ENCODE measurements around the gene CA10.

DNA sequence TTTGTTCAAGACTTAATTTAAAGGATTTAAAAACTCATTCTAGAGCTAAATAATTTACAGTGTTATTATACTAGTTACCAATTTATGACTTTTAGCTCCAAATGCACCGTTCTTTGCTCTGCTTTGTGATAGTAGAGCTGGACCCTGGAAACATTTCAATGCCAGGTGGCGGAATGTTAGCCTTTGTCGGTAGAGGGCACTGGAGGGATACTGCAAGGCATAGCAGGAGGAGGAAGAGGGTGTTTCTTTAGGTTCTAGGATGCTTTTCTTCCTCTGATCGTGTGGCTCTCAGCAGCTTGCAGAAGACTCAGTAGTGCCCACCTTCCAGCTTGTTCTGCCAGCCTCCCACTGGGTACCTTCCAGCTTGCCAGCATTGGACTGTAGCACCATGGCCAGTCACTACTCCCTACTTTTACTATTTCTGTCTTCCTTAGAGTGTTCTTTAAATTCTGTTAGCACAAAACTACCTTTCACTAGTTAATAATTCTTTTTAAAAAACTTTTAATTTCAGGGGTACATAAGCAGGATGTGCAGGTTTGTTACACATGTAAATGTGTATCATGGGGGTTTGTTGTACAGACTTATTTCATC is 572.9 kb downstream of the CA10 start:
- TF ChIP-seq KAT7 (CRISPR knock-in tag; IDR thresholded peaks at IDR 0.05; ENCODE audit: borderline replicate concordance) (no peak), POLR2A (conservative IDR thresholded peaks at IDR 0.05) (no peak), GATAD2B (IDR thresholded peaks at IDR 0.05; ENCODE audit: borderline replicate concordance) (no peak), HCFC1 (IDR thresholded peaks at IDR 0.05; ENCODE audit: low read depth, low read length) (no peak), SAP30 (IDR thresholded peaks at IDR 0.05; ENCODE audit: borderline replicate concordance, insufficient read depth, low read depth, low read length, poor library complexity, severe bottlenecking) (no peak), DLX4 (CRISPR knock-in tag; IDR thresholded peaks at IDR 0.05) (no peak), CTCF (IDR thresholded peaks at IDR 0.05 in 2 of 3, conservative IDR thresholded peaks at IDR 0.05 in 1 of 3; ENCODE audit: insufficient read depth in 2 of 3, low read depth in 1 of 3, low read length in 3 of 3) (peak; percentile 31 to 37 (median 34); a peak in 3 of 6 replicates), ZNF311 (CRISPR knock-in tag; IDR thresholded peaks at IDR 0.05) (no peak), SP2 (IDR thresholded peaks at IDR 0.05; ENCODE audit: extremely low read depth, low read depth, low read length, poor library complexity, severe bottlenecking) (no peak)
- TF ChIP-seq, protein P1, sequence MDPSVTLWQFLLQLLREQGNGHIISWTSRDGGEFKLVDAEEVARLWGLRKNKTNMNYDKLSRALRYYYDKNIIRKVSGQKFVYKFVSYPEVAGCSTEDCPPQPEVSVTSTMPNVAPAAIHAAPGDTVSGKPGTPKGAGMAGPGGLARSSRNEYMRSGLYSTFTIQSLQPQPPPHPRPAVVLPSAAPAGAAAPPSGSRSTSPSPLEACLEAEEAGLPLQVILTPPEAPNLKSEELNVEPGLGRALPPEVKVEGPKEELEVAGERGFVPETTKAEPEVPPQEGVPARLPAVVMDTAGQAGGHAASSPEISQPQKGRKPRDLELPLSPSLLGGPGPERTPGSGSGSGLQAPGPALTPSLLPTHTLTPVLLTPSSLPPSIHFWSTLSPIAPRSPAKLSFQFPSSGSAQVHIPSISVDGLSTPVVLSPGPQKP (CRISPR knock-in tag; IDR thresholded peaks at IDR 0.05), result no peak
- TF ChIP-seq, protein P2, sequence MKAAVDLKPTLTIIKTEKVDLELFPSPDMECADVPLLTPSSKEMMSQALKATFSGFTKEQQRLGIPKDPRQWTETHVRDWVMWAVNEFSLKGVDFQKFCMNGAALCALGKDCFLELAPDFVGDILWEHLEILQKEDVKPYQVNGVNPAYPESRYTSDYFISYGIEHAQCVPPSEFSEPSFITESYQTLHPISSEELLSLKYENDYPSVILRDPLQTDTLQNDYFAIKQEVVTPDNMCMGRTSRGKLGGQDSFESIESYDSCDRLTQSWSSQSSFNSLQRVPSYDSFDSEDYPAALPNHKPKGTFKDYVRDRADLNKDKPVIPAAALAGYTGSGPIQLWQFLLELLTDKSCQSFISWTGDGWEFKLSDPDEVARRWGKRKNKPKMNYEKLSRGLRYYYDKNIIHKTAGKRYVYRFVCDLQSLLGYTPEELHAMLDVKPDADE (conservative IDR thresholded peaks at IDR 0.05; ENCODE audit: control insufficient read depth, low read depth, low read length), result no peak
- TF ChIP-seq, protein P3, sequence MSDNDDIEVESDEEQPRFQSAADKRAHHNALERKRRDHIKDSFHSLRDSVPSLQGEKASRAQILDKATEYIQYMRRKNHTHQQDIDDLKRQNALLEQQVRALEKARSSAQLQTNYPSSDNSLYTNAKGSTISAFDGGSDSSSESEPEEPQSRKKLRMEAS (CRISPR knock-in tag; IDR thresholded peaks at IDR 0.05), result no peak

Data from K562 (cell line).